Fibroblast of mammary gland (primary cell): ENCODE measurements around the gene NES.

Experiments
- DNase-seq: peaks from one replicate; pipeline ENCODE4 v3.0.0-alpha.2; 2010; ENCODE audit warnings: low read depth
- H3K4me3 ChIP-seq: 2 replicates; pipeline ENCODE4 v1.5.1; 2011; ENCODE audit warnings: low read depth, mild to moderate bottlenecking, low read length, moderate library complexity; ENCODE audit not compliant: control insufficient read depth
- TF ChIP-seq, protein P1 (sequence below): conservative IDR thresholded peaks from 2 replicates; pipeline ENCODE4 v1.5.1; 2011; ENCODE audit warnings: low read depth, low read length, inconsistent platforms; ENCODE audit not compliant: control insufficient read depth, insufficient read depth

Gene NES

DNA sequence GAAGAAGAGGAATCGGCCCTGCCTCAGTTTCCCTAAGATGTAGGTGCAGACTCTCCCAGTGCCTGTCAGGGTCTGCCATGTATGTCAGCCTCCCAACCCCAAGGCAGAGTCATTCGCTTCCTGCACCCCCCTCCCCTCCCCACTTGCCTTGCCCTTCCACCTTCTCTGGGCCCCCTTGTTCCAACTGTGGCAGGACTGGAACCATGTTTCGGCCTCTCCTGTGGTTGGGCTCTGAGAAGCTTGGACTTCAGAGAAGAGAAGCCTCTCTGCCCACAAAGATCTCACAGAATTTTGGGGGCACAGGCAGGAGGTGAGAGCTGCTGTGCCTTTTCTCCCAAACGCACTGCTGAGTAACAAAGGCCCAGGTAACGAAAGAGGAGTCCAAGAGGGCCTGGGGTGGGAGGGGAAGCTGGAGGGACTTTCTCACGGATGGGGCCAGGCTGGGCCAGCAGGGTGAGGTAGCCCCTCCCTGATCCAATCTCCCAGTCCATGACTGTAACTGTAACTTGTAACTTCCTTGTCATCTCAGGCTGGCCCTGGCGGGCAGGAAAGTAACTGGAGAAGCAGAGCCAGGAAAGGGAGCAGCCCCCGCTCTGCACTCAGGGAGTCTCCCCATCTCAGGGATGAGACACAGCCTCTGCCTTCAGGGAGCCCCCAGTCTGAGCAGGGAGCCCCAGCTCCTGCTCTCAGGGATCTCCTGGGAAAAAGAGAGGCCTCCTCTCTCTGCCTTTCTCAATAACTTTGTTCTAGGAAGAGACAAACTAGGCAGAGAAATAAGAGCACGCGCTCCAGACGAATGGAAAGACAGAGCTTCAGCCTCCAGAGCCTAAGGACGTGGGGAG lies 16.9 kb upstream of the NES start:
- no peak for DNase-seq
- H3K4me3 ChIP-seq: no peak overlapping the region
- TF ChIP-seq, protein P1, sequence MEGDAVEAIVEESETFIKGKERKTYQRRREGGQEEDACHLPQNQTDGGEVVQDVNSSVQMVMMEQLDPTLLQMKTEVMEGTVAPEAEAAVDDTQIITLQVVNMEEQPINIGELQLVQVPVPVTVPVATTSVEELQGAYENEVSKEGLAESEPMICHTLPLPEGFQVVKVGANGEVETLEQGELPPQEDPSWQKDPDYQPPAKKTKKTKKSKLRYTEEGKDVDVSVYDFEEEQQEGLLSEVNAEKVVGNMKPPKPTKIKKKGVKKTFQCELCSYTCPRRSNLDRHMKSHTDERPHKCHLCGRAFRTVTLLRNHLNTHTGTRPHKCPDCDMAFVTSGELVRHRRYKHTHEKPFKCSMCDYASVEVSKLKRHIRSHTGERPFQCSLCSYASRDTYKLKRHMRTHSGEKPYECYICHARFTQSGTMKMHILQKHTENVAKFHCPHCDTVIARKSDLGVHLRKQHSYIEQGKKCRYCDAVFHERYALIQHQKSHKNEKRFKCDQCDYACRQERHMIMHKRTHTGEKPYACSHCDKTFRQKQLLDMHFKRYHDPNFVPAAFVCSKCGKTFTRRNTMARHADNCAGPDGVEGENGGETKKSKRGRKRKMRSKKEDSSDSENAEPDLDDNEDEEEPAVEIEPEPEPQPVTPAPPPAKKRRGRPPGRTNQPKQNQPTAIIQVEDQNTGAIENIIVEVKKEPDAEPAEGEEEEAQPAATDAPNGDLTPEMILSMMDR: no peak

DNA sequence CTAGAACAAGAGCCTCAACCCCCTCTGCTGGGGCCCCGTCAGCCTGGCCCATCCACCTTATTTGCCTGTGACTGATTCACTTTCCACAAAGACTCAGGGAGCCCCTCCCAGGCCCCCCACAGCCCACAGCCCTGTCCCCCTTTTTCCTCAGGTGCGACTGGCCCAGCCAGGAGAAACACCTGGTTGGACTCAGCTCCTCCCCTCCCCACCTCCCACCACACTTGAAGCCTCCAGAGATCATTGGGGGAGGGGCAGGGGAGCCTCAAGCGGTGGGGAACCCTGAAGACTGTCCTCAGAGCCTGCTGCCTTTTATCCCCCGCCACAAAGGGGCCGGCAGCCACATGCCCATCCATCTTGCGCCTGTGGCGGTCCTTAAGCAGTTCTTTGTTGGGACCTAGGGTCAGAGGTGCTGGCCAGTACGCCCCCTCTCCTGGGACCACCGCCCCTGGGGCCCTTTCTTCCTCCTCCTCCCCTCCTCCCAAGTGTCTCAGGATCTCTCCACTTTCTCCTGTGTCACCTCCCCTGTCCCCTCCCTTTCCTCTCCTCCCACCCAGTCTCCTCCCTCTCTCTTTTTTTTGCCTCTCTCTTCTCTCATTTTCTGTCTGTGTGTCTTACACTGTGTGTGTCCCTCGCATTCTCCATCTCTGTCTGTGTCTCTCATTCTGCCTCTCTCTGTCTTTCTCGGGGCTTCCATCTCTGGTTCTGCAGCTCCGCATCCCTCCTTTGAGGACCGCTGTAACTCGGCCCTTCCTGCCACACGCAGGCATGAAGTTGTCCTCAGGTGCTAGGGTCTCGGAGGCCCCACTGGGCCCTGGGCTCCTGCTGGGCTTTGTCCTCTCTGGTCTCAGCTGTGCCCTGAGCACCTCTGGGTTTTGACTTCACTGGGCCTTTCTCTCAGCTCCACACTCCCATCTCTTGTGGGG lies 16.0 kb upstream of the NES start:
- TF ChIP-seq, protein P1: no peak
- no peak overlapping the region for H3K4me3 ChIP-seq
- DNase-seq: no peak

GRCh38 chr1:156692441-156692924 lies 15.3 kb upstream of the NES start:
- TF ChIP-seq, protein P1: no peak
- H3K4me3 ChIP-seq: no peak overlapping the region
- no peak for DNase-seq

DNA sequence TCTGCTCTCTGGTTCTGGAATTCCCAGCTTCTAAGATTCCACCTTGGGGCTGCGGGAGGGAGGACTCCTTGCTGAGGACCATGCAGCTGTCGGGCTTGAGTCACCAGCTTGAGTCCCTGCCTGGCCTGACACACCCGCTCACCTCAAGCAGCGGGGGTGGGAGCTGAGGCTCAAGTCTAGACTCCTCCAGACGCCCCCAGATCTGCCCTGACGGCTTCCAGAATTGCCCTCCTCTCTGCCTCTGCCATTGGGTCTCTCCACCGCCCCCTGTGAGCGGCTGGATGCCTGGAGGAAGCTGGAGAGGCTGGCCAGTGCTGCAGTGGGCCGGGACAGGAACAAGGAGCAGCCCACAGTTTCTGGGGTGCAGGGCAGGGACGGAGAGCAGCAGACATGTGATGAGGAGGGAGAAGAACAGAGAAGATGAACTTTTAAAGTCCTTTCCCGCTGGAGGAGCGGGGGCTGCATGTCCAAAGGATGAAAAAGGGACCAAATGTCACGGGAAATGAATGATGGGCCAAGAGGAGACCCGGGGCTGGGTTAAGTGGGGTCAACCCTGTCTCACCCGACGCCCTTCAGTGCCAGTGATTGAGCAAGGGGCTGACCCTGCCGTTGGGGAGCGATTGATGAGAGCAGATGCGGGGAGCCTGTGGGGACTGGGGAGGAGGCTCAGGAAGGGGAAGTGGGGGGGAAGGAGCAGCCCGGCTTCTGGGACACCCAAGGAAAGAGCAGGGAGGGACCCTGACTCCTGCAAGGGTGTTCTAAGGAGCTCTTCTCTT lies 14.6 kb upstream of the NES start:
- peak; percentile 55 for DNase-seq
- TF ChIP-seq, protein P1: peak; percentile 26
- H3K4me3 ChIP-seq: no peak overlapping the region

DNA sequence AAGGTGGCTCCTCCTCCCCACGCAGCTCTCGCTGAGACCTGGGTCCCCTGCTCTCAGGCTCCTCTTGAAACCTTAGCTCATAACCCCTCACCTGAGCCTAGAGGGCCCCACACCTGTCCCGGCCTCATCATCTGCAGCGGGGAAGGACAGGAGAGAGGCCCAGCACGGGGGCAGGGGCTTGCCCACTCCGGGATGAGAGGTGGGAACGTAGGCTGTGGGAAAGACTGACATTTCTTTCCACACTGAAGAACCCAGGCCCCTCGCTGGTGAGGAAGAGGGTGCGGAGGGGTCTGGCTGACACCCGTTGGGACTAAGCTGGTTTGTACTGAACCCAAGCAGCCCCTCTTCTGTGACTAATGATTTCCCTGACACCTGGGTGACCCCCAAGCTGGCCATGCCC lies 14.0 kb upstream of the NES start:
- no peak overlapping the region for H3K4me3 ChIP-seq

More for the DNA sequence above, 14.0 kb upstream of the NES start:
- TF ChIP-seq, protein P1: no peak
- DNase-seq: no peak
